RWPE1 (cell line): ENCODE data around the gene NEBL.

Experiments
- CTCF ChIA-PET: fragments of 350-600 bp; sonication (Branson Sonifier 250); formaldehyde crosslinking; extraction: SDS; loops from one replicate; lab custom pipeline; 2021; lab: Yijun Ruan, JAX
- POLR2A ChIA-PET: fragments of 400-600 bp; formaldehyde crosslinking; extraction: SDS; loops from one replicate; lab custom pipeline; 2020; ENCODE audit warnings: antibody characterized with exemption; ENCODE audit not compliant: low non-redundant PET; lab: Yijun Ruan, JAX
- DNase-seq: peaks from one replicate; pipeline ENCODE4 v3.0.0; 2012; ENCODE audit warnings: low spot score
- H3K27ac ChIP-seq: fragments of 450-650 bp; 2 replicates; pipeline ENCODE4 v1.5.1; 2017
- TF ChIP-seq, protein P1 (sequence below): fragments of 450-650 bp; conservative IDR thresholded peaks from 2 replicates; pipeline ENCODE4 v1.5.1; 2017; ENCODE audit warnings: low read depth, mild to moderate bottlenecking

Gene NEBL

GRCh38 chr10:20922451-20922850 lies 25.3 kb upstream of the NEBL start:
- no peak for DNase-seq
- ChIA-PET POLR2A (no interaction called here), CTCF (no interaction called here)
- TF ChIP-seq, protein P1, sequence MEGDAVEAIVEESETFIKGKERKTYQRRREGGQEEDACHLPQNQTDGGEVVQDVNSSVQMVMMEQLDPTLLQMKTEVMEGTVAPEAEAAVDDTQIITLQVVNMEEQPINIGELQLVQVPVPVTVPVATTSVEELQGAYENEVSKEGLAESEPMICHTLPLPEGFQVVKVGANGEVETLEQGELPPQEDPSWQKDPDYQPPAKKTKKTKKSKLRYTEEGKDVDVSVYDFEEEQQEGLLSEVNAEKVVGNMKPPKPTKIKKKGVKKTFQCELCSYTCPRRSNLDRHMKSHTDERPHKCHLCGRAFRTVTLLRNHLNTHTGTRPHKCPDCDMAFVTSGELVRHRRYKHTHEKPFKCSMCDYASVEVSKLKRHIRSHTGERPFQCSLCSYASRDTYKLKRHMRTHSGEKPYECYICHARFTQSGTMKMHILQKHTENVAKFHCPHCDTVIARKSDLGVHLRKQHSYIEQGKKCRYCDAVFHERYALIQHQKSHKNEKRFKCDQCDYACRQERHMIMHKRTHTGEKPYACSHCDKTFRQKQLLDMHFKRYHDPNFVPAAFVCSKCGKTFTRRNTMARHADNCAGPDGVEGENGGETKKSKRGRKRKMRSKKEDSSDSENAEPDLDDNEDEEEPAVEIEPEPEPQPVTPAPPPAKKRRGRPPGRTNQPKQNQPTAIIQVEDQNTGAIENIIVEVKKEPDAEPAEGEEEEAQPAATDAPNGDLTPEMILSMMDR: no peak
- no peak overlapping the region for H3K27ac ChIP-seq

DNA sequence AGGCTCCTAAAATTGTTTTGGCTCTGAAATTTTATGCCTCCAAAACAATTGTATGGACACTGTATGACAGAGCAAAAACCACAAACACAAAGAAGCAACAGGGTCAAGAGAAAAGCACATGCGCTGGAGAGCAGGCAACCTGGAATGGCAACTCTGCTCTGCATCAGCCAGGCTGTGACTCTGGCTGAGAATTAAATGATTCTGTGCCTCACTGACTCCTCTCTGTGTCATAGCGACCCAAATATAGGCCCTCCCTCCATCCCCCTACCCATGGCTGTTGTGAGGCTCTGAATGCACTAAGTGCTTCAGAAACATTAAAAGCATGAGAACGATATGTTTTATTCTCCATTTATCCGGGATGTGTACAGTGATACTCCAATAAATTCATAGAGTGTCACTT lies 24.9 kb upstream of the NEBL start:
- TF ChIP-seq, protein P1: no peak
- DNase-seq: no peak
- no peak overlapping the region for H3K27ac ChIP-seq
- CTCF ChIA-PET: interaction anchor here (0.5 kb wide), 1 partner anchor 299 kb away, joined by 3 read pairs; no protein-coding TSS in a partner anchor
- POLR2A ChIA-PET: no interaction called here

GRCh38 chr10:20920061-20920460 lies 22.9 kb upstream of the NEBL start:
- no peak overlapping the region for H3K27ac ChIP-seq
- POLR2A ChIA-PET: no interaction called here
- TF ChIP-seq, protein P1: no peak

DNA sequence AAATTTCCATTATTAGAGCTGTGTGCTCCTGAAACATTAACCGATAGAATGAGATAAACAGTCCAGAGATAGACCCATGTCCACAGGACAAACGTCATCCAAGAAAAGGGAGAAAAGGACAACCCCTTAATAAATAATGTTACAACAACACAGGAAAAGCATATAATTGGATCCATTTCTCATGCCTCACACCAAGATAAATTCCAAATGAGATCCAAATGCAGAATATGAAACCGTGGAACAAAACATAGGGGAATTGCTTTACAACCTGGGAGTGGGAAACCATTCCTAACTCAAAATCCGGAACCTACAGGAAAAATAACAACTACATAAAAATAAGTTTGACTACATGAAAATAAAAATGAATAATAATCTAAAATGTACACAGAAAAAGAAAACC lies 22.4 kb upstream of the NEBL start:
- ChIA-PET POLR2A (no interaction called here), CTCF (interaction anchor here (0.6 kb wide), 1 partner anchor 44 kb away, joined by 5 read pairs; no protein-coding TSS in a partner anchor)
- TF ChIP-seq, protein P1: no peak
- DNase-seq: no peak
- no peak overlapping the region for H3K27ac ChIP-seq

More at GRCh38 chr10:20920061-20920460, 22.9 kb upstream of the NEBL start:
- no peak for DNase-seq
- CTCF ChIA-PET: interaction anchor here (1.1 kb wide), 1 partner anchor 25 kb away, joined by 3 read pairs; no protein-coding TSS in a partner anchor

DNA sequence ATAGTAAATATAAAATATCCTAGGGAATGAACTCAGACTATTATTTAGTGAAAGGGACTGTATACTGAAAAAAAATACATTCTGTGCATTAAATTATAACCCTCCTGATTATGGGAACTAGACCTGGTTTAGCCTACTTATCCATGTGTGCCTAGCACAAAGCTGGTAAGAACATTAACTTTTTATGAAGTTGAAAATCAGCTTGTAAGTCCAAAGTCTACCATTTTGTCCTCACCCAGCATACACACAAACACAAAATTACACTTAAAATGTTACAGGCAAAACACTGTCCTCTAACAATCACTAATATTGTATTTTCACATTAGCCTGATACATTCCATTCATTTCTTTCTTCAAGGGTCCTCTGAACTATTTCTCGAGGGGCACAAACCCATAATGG lies 19.9 kb upstream of the NEBL start:
- CTCF ChIA-PET: no interaction called here
- H3K27ac ChIP-seq: no peak overlapping the region
- POLR2A ChIA-PET: no interaction called here
- TF ChIP-seq, protein P1: no peak
- DNase-seq: no peak

DNA sequence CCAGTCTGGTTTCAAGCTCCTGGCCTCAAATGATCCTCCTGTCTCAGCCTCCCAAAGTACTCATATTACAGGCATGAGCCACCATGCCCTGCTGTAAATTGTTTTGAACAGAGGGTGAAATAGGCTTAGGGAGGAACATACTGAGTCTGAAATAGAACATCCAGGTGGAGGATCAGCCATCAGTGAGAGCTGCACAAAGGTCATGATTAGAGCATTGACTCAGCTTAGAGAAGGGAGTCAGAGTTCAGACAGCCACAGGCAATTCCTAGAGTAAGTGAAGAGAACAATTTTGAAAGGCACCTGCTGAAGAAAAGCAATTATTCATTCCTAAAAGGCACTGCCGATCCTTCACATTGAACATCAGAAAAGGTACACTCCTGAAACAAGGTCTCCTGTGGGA lies 15.9 kb upstream of the NEBL start:
- no peak for DNase-seq
- TF ChIP-seq, protein P1: no peak
- CTCF ChIA-PET: no interaction called here
- POLR2A ChIA-PET: no interaction called here
- no peak overlapping the region for H3K27ac ChIP-seq
